Ovary (tissue), 9 donors: ENCODE measurements around the gene SOCS2. TPM values are rescaled to one million over a fixed set of nuclear protein-coding genes. Genes with fewer than 3 reads are reported as not detected.

ENCODE experiments used
- DNase-seq, 5 donors: peaks; one replicate each; pipeline ENCODE4 v3.0.0-alpha.2; 2019 to 2020
- H3K27ac ChIP-seq, 2 donors: fragments of 200-600 bp; one replicate each; pipeline versions ENCODE4 v1.5.1 to v1.8.0; 2019 to 2022
- H3K27me3 ChIP-seq: fragments of 200-600 bp; one replicate; pipeline ENCODE4 v1.8.0; 2022
- H3K36me3 ChIP-seq: fragments of 200-600 bp; sonication (generic); one replicate; pipeline ENCODE4 v1.5.1; 2019
- H3K4me1 ChIP-seq: one replicate; pipeline ENCODE4 v1.8.1; 2013; ENCODE audit warnings: mild to moderate bottlenecking, moderate library complexity; ENCODE audit not compliant: insufficient read depth
- H3K4me3 ChIP-seq: fragments of 200-600 bp; sonication (generic); one replicate; pipeline ENCODE4 v1.5.1; 2017
- H3K9me3 ChIP-seq, 2 donors: fragments of 200-600 bp in 1 of 2; sonication (generic) in 1 of 2; one replicate each; pipeline versions ENCODE4 v1.5.1 to v1.8.1; 2013 to 2019; ENCODE audit warnings: mild to moderate bottlenecking in 1 of 2, moderate library complexity in 1 of 2
- CTCF ChIP-seq, 3 donors: fragments of 450-650 bp in 2 of 3; fragments of 200-600 bp in 1 of 3; IDR thresholded peaks; one replicate each; pipeline versions ENCODE4 v1.5.1 to v1.8.0; 2016 to 2022; ENCODE audit warnings: antibody characterized with exemption in 3 of 3, mild to moderate bottlenecking in 1 of 3
- EP300 ChIP-seq: sonication (generic); formaldehyde crosslinking; IDR thresholded peaks from one replicate; pipeline ENCODE4 v1.6.1; 2017; ENCODE audit warnings: antibody characterized with exemption
- POLR2A ChIP-seq: fragments of 450-650 bp; IDR thresholded peaks from one replicate; pipeline ENCODE4 v1.6.1; 2017; ENCODE audit warnings: antibody characterized with exemption, mild to moderate bottlenecking, moderate library complexity
- WGBS, 3 donors: extraction: QIAGEN DNeasy Blood & Tissue Kit in 1 of 3; methylation state at CpG; one replicate each; pipeline versions ENCODE4 v1.1.5 to v1.1.7; 2013 to 2017; 5-methylcytosine and 5-hydroxymethylcytosine counted together
- intact Hi-C, 4 donors: fragments of 100-400 bp; cut with DNase I; formaldehyde crosslinking; loops; one replicate each; pipeline versions ENCODE4 v1.11.0 to v1.15.1; 2022 to 2023
- polyA plus RNA-seq, 2 donors: library from polyadenylated mRNA; stranded (reverse); fragments of 200-250 nt in 1 of 2; fragments of 350-450 nt in 1 of 2; fragmentation: Illumina TruSeq in 1 of 2; extraction: RNeasy Lipid Tissue Mini Kit (QIAGEN cat#74804) in 1 of 2; gene quantifications; one replicate each; pipeline ENCODE4 v1.2.3, GENCODE V29; 2013 to 2014
- total RNA-seq, 7 donors: library from RNA; depleted of rRNA in 2 of 7; stranded (reverse); fragments of >200 nt in 2 of 7; fragmentation: NEBNext Ultra II Directional in 3 of 7; extraction: Animal tissue kit (Norgen Biotek cat#: 25700) in 3 of 7; gene quantifications; one replicate each; pipeline versions ENCODE4 v1.1.0 to v1.2.4, GENCODE V29; 2016 to 2023
- donor health status: DM: no; HTN: no; CAD: no; lungs with moderate emphysema.
- donor health status: DM: no; HTN: no; CAD: no.
- donor health status: Bipolar disorder and iron deficiency.
- donor health status: DM: yes; HTN: yes; CAD: no.
- donor health status: DM: no; HTN: no; CAD: no.
- donor health status: DM: yes; HTN: yes; CAD: no.

SOCS2 gene
- total and polyA plus RNA-seq, 9 donors = 10.0 to 67.9 (median 21.0) TPM

GRCh38 chr12:93530358-93530757, 42.1 kb upstream of the SOCS2 start:
- H3K36me3 ChIP-seq = no peaks in the 10 kb centered on the region
- DNase-seq = no peak
- no peaks in the 10 kb centered on the region for H3K4me1 ChIP-seq
- H3K4me3 ChIP-seq = no peak overlapping the region
- no peaks in the 10 kb centered on the region for H3K9me3 ChIP-seq
- TF ChIP-seq CTCF (IDR thresholded peaks at IDR 0.05) = no peak
- TF ChIP-seq POLR2A = no peak
- TF ChIP-seq EP300 = no peak
- WGBS, 3 donors = 27 to 55% (median 35%) methylated on average over 5 of the region's 5 CpGs
- no peak overlapping the region for H3K27ac ChIP-seq
- H3K27me3 ChIP-seq = no peaks in the 10 kb centered on the region
- intact Hi-C loops = no loop called here

- H3K9me3 ChIP-seq = no peaks in the 10 kb centered on the region
- H3K36me3 ChIP-seq = no peaks in the 10 kb centered on the region
- intact Hi-C loops = no loop called here
- H3K27ac ChIP-seq = no peak overlapping the region
- H3K4me1 ChIP-seq = no peaks in the 10 kb centered on the region
- no peak for DNase-seq
- 84 to 92% (median 88%) methylated on average over 5 of the region's 5 CpGs for WGBS, 3 donors
- TF ChIP-seq CTCF (IDR thresholded peaks at IDR 0.05) = no peak
- TF ChIP-seq EP300 = no peak
- no peak for TF ChIP-seq POLR2A
- H3K27me3 ChIP-seq = no peaks in the 10 kb centered on the region
- no peak overlapping the region for H3K4me3 ChIP-seq
These were observed 39.2 kb upstream of the SOCS2 start for GRCh38 chr12:93533310-93533709.

- no peak for DNase-seq
- no peak overlapping the region for H3K27ac ChIP-seq
- TF ChIP-seq EP300 (no peak), POLR2A (no peak), CTCF (IDR thresholded peaks at IDR 0.05) (no peak)
- H3K9me3 ChIP-seq = no peaks in the 10 kb centered on the region
- intact Hi-C loops = no loop called here
- WGBS, 3 donors = 68 to 81% (median 74%) methylated on average over 2 of the region's 2 CpGs
- no peaks in the 10 kb centered on the region for H3K4me1 ChIP-seq
- no peaks in the 10 kb centered on the region for H3K27me3 ChIP-seq
- no peak overlapping the region for H3K4me3 ChIP-seq
- no peaks in the 10 kb centered on the region for H3K36me3 ChIP-seq
These were observed 36.2 kb upstream of the SOCS2 start for GRCh38 chr12:93536111-93536765.

- H3K27me3 ChIP-seq = no peaks in the 10 kb centered on the region
- no peaks in the 10 kb centered on the region for H3K4me1 ChIP-seq
- intact Hi-C loops = no loop called here
- H3K4me3 ChIP-seq = no peak overlapping the region
- no peaks in the 10 kb centered on the region for H3K9me3 ChIP-seq
- H3K36me3 ChIP-seq = no peaks in the 10 kb centered on the region
- no peak overlapping the region for H3K27ac ChIP-seq
- DNase-seq = no peak
- TF ChIP-seq POLR2A (no peak), CTCF (IDR thresholded peaks at IDR 0.05) (no peak), EP300 (no peak)
- 57 to 64% (median 62%) methylated on average over 5 of the region's 5 CpGs for WGBS, 3 donors
These were observed 35.5 kb upstream of the SOCS2 start for GRCh38 chr12:93536766-93537488.
